NCI-H1930 (cell line): ENCODE results near the gene POLR2M.

Source experiments
- DNase-seq, 2 experiments: peaks; one replicate each; lab custom pipeline; 2025; lab: John Stamatoyannopoulos, UW

The POLR2M gene

DNA sequence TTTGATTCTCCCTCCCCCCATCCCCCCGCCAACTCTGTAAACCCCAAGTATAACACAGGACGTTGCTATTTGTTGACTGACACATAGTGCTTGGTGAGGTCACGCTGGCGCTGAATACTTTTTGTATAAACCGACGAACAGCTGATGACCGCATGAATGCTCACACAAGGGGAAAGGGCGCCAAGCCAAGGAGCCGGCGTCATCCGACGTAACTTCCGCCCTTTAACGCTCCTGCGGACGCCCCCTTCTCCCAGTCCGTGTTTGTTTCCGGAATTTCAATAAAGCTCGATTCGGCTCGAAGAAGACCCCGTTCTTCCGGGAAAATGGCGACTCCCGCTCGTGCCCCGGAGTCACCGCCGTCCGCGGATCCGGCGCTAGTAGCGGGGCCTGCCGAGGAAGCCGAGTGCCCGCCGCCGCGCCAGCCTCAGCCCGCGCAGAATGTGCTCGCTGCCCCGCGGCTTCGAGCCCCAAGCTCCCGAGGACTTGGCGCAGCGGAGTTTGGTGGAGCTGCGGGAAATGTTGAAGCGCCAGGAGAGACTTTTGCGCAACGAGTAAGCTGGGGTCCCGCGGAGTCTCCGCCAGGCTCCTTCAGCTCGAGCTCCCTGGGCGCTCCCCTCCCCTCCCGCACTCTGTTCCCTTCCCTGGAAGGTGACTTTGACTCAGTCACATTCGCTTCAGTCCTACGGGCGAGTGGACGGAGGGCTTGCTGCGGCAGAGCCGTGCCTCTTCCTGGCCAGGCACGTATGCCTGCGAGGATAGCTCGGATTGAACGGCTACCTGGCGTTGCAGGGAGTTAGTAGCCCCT lies at the start of gene POLR2M:
Gene POLR2M (plus strand): TSS at position 310 of the 805 bp plus-strand sequence. CDS start 129 bp downstream, at position 439.
- peak; percentile 76 to 83 for DNase-seq

GRCh38 chr15:57657619-57658018 lies 48.9 kb upstream of the POLR2M start:
- no peak for DNase-seq

GRCh38 chr15:57662091-57662744 lies 44.3 kb upstream of the POLR2M start:
- no peak for DNase-seq

DNA sequence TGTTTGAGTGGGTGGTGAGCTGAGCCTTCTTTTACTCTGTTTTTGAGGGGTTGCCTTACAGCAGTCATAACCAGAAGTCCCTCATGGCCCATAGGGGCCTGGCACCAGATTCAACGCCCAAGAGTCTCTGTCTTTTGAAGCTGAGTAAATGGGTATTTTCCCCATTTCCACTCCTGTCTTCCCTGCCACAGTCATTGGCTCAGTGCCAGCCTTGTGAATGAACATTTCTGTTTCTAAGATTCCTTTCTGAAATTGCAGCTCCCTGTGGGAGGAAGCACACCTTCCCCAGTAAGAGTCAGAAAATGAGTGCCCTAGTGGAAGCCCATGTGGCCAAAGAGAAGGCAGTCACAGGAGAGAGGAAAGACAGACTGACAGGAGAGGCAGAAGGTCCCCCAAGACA lies 43.7 kb upstream of the POLR2M start:
- no peak for DNase-seq

DNA sequence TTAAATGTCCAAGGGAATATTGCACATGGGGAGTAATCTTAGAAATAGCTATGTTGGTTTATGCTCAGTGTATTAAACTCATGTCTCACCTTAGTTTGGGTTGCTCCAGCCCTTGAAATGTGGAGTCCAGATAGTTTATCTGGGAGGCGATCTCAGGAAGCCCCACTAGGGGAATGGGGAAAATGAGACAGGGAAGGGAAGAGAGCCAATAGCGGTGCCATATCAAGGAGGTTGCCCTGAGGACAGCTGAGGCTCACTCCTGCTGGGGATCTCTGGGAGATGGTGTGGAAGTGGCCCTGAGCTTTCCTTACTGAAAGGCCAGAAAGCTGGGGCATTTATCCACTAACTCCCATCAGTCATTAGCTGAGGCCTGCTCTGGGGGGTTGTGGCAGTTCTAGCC lies 43.3 kb upstream of the POLR2M start:
- no peak for DNase-seq

DNA sequence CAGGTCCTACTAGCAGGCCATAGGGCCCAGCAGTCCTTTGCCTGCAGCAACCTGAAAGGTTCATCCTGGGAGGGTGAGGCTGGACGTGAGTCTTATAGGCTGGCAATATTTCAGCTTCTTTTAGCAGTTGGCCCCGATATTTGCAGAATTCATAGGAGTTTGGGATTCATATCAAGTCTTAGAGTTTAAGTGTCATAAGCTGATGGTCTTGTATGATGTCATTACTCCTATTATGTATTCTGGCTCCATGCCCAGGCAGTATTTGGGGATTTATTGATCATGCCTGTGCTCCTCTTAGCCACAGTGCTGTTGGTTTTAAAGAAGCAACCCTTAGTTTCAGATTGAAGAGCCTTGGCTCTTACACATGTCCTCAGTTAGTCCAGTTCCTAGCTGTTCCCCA lies 41.3 kb upstream of the POLR2M start:
- no peak for DNase-seq

DNA sequence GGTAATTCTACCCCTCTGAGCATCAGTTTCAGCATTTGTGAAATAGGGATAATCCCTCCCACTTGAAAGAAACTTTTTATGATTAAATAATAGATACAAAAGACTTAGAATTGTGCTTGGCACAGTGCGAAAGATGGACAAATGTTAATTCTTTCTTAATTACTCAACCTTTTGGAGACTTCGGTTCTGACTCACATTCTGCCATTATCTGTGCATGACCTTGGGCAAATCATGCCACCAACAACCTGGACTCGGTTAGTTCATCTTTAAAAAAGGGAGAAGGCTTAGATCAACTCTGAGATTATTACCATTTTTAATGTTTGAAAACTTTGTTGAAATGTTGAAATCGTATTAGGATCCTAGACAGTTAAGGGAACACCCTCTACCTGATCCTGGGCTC lies 40.6 kb upstream of the POLR2M start:
- DNase-seq, result no peak

GRCh38 chr15:57667171-57667849 lies 39.2 kb upstream of the POLR2M start:
- DNase-seq, result no peak

- no peak for DNase-seq
Observed at GRCh38 chr15:57668016-57668415, 38.5 kb upstream of the POLR2M start.

DNA sequence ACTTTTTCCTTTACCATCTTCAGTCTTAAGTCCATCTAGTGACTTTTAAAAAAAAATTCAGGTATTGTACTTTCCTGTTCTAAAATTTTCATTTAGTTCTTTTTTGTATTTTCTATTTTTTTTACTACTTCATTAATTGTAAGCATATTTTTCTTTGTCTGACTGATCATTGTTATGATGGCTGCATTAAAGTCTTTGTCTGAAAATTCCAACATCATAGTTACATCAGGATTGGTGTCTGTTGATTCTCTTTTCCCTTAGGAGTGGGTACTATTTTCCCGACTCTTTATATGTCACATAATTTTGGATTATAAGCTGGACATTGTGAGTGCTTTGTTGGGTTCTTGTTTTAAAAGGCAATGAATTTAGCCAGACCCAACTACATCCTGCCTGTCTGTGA lies 34.9 kb upstream of the POLR2M start:
- no peak for DNase-seq

DNA sequence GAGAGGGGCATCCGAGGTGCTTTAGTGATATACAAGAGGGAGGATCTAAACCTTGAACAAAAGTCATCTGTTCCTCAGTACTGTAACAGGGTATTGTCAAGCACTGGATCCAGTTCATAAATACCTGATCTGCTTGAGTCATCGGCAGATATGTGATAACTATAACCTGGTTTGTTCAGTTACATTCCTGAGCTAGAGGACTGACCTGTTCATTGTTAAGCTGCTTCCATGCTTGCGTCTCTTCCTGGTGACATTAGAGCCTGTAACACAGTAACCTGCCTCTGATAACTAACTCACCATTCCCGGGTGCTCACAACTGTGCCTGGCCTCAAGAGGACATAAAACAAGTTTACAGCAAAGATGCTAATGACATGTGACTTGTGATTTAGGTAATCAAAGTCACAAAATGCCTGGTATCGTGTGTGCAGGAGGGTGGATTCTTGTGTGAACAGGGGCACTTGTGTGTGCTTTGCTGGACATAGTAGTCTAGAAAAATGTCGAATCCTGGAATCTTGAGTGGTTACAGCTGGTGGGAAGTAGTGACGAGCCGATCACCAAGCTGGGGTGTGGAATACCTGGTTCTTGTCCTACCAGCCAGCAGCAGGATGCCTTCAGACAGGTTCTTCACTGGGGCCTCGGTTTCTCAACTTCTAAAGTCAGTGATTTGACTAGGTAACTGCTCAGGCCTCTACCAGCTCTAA lies 30.9 kb upstream of the POLR2M start:
- DNase-seq, result no peak

GRCh38 chr15:57676585-57676984 lies 29.9 kb upstream of the POLR2M start:
- DNase-seq, result no peak

- DNase-seq, result no peak
Observed at GRCh38 chr15:57677204-57677603, 29.3 kb upstream of the POLR2M start.

- DNase-seq, result no peak
Observed at GRCh38 chr15:57680021-57680420, 26.5 kb upstream of the POLR2M start.

- no peak for DNase-seq
Observed at GRCh38 chr15:57681011-57681410, 25.5 kb upstream of the POLR2M start.

- DNase-seq, result no peak
Observed at GRCh38 chr15:57683481-57683880, 23.0 kb upstream of the POLR2M start.

- DNase-seq, result no peak
Observed at GRCh38 chr15:57684491-57685151, 21.9 kb upstream of the POLR2M start.

GRCh38 chr15:57685306-57686095 lies 21.0 kb upstream of the POLR2M start:
- no peak for DNase-seq

DNA sequence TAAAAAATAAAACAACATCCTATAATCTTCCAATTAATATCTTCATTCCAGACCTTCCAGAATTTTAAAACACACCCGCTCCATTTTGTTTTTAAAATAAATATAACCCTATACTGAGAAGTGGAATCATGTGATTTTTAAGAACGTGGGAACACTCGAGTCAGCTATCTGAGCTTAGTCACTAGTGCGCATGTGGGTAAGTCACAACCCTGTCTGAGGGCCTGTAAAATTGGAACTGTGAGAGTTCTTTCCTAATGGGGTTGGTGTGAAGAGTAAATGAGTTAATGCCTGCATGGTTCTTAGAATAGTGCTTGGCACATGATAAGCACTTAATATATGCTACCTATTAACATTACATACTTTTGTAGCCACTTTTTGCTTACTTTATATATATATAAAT lies 19.9 kb upstream of the POLR2M start:
- no peak for DNase-seq

DNA sequence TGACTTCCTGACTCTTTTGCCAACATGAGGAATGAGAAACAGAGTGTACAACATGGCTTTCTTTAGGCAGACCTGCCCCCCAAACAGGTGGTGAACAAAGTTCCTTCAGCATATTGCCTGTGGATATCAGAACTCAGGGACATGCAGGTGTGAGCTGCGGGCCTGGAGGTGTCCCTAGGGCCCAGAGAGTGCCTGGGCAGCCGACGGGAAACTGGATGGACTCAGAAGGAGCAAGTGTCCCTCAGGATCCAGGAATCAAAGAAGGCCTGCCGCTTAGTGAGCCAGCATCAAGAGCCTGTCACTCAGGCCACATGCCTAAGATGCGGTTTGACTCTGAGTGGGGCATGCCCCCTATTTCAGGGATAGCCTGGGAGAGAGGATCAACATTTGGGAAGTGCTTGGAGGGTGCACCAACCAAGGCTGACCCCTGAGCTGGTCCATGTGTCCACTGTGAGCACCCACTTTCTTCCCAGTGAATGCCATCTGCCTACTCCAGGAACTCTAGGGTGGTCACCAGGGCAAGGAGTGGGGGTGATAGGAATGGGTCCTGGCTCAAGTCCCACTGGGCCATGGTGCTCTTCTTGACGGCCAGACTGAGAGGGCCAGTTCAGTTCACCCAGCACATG lies 16.1 kb upstream of the POLR2M start:
- DNase-seq, result no peak

GRCh38 chr15:57691082-57691481 lies 15.4 kb upstream of the POLR2M start:
- DNase-seq, result no peak
